ENCODE results near the gene GCAT.

The GCAT gene

DNA sequence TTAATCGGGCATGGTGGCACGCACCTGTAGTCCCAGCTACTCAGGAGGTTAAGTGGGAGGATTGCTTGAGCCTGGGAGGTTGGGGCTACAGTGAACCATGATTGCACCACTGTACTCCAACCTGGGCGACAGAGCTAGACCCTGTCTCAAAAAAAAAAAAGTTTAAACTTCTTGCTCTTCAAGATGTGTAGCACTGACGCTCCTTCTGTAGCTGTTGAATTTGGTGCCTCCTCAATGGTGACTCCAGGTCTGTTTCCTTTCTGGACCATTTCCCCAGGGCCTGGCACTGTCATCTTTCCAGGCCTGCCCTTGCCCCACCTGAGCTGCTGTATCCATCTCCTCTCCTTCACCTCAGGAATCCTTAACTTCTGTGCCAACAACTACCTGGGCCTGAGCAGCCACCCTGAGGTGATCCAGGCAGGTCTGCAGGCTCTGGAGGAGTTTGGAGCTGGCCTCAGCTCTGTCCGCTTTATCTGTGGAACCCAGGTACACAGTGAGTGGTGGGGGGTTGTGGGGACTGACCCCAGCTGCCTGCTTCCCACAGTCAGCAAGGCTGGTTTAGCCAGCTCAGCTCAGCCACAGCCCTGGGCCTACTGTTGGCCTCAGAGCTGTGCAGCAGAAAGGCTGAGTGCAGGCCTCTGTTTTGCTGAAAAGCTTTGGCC is 2.1 kb downstream of the GCAT start:
- no peak for DNase-seq (ENCODE audit: low read depth)

DNA sequence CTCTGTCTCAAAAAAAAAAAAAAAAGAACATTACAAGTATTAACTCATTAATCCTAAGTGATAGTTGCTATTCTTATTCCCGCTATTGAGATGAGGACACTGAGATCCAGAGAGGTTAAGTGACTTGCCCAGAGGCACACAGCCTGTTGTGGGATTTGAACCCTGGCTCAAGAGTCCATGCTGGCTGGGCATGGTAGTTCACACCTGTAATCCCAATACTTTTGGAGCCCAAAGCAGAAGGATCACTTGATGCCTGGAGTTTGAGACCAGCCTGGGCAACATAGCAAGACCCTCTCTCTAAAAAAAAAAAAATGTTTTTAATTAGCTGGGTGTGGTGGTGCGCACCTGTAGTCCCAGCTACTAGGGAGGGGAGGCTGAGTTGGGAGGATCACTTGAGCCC is 4.1 kb downstream of the GCAT start:
- DNase-seq (ENCODE audit: low read depth) = no peak

DNA sequence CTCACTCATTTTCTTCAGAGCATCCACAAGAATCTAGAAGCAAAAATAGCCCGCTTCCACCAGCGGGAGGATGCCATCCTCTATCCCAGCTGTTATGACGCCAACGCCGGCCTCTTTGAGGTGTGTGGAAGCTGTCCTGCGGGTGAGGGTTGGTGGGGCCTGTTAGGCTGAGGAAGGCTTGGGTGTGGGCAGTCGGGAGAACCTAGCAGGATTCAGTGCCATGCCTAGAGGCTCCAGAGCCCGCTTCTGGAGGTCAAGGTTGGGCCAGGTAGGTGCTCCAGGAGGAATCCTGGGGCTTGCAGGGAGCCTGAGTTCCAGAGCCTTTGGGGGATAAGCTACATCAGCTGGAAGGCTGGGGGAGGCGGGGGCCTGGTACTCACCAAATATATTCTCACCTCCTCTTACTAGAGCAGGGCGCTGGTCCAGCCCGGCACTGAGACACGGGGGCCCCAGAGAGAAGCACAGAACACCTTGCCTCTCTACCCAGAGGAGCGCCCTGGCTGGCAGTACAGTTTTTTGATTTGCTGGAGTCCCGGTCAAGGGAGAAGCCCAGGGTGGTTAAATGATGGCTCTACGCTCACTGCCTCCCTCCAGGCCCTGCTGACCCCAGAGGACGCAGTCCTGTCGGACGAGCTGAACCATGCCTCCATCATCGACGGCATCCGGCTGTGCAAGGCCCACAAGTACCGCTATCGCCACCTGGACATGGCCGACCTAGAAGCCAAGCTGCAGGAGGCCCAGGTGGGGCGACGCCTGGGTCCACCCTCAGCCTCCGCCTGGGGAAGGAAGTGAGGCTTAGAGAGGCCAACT is 5.3 kb downstream of the GCAT start:
- DNase-seq (ENCODE audit: low read depth) = no peak

DNA sequence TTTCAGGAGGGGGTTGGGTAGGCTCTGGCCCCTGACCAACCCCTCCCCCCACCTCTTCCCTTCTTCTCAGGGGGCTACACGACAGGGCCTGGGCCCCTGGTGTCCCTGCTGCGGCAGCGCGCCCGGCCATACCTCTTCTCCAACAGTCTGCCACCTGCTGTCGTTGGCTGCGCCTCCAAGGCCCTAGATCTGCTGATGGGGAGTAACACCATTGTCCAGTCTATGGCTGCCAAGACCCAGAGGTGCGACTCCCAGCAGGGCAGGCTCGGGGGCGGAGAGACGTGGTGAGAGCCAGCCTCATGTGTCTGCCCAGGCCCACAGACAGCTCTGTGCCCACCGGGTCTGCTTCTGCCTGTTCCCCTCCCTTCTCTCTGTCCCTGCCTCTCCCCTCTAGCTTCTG is 7.9 kb downstream of the GCAT start:
- DNase-seq (ENCODE audit: low read depth) = no peak

DNA sequence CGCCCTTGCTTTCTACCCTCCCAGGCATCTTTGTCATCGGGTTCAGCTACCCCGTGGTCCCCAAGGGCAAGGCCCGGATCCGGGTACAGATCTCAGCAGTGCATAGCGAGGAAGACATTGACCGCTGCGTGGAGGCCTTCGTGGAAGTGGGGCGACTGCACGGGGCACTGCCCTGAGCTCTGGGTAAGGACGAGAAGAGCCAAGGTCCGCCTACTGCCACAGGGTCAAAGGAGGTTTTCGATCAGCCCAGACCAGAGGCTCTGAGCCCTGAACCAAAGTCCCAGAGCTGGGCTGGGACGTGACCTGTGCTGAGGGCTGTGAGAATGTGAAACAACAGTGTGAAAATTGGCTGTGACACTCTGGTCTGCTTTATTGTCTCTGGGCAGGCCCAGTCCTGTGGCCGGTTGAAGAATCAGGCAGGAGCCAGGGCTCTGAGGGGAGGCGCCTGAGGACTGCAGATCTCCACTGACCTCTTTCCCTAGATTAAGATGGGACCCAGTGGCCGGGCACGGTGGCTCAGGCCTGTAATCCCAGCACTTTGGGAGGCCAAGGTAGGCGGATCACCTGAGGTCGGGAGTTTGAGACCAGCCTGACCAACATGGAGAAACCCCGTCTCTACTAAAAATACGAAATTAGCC is 8.9 kb downstream of the GCAT start:
- DNase-seq (ENCODE audit: low read depth) = no peak

DNA sequence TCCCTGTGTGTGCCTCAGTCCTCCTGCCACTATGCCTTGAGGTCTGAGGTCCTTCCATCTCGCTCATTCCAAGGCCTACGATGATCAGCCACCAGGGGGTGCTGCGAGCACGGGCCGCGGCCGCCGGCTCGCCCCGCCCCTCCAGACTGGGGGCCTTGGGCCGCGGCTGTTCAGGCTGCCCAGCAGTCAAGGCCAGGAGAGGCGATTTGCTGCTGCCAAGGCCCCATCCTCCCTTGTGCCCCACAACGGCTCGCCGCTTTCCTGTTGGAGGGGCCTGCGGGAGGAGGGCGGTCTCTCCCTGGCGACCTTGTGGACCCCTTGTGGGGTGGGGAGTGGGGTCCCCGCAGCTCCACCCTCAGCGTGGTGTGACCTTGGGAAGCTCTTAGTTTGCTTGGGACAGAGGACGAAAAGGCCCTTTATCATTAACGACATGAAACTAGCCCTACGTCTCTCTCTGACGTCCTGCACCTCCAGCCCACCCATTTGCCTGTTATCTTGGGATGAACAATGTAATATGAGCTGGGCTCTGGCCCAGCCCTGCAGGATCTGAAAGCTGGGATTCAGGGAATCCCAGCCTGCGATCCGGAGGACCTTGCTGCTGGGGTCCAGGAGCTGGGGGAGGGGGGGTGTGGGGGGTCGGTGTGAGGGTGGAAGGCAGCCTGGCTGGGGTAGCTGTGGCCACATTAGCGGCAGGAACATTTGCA is 10.1 kb downstream of the GCAT start:
- peak; percentile 62 for DNase-seq (ENCODE audit: low read depth)

DNA sequence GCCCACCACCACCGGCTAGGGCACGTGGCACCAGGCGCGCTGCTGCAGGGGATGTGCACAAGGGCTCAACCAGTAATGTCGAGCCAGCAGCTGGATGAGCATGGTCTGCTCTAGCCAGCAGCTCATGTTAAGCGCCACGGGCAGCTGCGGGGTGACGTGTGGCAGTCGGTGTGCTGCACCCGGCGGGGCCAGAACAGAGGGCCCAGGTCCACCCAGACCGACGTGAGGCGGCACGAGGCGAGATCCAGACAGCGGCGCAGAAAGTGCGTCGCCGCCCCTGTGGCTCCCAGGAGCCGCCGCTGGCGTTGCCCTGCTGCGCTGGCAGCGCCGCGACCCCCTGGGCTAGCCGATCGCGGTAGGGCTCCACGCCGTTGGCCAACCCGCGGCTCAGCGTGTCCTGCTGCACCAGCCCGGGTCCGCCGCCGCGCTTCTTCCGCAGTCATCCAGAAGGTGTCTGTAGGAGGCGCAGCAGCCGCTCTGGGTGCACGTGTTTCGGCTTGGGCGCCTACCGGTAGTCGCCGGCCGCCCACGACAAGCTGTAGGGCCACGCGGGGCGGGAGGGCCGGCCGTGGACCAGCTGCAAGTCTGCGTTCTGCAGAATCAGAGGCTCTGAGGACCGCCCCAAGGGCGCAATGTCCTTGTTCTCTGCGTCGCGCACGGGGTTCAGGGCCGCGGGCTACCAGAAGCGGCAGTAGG is 10.8 kb downstream of the GCAT start:
- DNase-seq (ENCODE audit: low read depth) = peak; percentile 45

DNA sequence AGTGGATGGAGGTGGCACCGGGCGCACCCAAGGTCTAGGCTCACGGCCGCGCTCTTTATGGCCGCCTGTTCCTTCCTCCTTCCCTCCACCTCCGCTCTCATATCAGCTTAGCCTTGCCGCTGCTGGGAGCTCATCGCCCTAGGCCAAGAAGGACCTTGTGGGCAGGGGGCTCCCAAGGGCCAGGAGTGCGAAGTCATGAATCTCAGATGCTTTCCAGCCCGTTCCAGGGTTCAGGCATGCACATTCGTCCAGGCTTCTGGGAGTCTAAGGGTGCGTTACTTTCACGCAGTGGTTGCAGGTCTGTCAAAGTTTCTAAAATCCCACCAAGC is 11.3 kb downstream of the GCAT start:
- DNase-seq (ENCODE audit: low read depth) = no peak

DNA sequence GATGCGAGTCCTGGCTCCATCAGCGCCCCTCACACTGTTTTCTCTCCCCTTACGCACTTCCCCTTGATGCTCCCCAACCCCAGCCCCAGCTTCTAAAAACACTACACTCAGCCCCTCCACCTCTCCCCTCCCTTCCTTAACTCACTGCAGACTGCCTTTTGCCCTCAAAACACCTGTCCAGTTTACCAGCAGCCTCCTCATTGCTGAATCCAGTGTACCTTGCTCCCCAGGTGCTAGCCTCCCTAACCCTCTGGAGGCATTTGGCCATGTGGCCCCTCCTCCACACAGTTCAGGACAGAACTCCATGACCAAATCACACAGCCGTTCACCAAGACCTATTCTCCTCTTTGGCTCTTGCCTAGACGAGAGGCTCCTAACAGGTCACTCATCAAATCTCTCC is 12.6 kb downstream of the GCAT start:
- DNase-seq (ENCODE audit: low read depth) = no peak

DNA sequence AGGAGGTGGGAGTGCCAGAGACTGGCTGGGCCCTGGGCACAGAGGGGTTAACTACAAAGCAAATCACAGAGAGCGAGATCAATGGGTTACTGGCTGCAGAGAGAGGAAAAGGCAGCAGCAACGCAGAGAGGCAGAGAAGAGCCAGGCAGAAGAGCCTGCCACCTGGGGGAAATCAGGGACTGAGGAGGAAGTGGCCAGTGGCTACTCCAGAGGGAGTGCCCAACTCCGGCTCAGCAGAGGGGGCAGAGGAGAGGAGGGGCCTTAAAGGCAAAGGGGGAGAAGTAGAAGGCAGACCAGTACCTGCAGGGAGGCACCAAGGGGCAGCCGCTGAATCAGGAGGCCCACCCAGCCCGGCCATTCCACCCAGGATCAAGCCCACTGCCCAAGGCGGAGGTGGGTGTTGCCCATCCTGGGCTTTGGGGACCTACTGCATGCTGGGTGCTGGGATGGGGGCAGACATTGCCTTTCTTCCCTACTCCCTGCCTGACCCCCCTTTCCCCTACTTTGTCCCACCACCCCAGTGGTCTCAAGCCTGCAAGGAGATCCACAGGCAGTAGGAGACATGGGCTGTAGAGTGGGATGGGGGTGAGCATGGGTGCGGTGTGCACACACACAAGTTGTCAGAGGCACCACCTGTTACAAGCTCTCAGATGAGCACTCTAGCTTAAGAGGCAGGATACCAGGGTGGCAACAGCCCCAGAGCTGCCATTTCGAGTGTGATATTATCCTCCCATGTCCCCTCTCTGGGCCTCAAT is 14.5 kb downstream of the GCAT start:
- DNase-seq (ENCODE audit: low read depth) = no peak

DNA sequence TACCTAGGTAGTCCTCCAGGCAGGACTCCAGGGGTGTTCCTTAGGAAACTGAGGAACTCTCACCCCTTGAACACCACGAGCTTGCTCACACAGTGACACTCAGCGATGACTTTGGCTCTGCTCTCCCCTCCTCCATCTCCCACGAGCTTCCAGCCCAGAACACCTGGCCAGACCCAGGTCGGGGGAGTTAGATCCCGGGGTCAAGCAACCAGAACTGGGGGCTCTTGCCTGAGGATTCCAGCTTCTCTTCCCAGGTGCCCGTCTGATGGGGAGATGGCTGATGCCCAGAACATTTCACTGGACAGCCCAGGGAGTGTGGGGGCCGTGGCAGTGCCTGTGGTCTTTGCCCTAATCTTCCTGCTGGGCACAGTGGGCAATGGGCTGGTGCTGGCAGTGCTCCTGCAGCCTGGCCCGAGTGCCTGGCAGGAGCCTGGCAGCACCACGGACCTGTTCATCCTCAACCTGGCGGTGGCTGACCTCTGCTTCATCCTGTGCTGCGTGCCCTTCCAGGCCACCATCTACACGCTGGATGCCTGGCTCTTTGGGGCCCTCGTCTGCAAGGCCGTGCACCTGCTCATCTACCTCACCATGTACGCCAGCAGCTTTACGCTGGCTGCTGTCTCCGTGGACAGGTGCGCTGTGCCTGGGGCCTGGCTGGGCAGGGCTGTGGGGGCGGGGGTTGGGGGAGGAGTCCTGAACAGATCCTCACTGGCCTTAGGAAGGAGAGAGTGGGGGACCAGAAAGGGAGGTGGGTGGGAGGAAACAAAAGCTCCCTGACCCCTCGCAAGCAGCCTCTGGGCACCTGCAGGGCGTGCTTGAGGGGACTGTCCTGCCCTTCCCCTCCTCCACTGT is 15.6 kb downstream of the GCAT start, which contains the start of gene GALR3:
GALR3 (plus strand) TSS at position 249 of the 852 bp plus-strand sequence; CDS start at position 274, 25 bp downstream.
- no peak for DNase-seq (ENCODE audit: low read depth)

DNA sequence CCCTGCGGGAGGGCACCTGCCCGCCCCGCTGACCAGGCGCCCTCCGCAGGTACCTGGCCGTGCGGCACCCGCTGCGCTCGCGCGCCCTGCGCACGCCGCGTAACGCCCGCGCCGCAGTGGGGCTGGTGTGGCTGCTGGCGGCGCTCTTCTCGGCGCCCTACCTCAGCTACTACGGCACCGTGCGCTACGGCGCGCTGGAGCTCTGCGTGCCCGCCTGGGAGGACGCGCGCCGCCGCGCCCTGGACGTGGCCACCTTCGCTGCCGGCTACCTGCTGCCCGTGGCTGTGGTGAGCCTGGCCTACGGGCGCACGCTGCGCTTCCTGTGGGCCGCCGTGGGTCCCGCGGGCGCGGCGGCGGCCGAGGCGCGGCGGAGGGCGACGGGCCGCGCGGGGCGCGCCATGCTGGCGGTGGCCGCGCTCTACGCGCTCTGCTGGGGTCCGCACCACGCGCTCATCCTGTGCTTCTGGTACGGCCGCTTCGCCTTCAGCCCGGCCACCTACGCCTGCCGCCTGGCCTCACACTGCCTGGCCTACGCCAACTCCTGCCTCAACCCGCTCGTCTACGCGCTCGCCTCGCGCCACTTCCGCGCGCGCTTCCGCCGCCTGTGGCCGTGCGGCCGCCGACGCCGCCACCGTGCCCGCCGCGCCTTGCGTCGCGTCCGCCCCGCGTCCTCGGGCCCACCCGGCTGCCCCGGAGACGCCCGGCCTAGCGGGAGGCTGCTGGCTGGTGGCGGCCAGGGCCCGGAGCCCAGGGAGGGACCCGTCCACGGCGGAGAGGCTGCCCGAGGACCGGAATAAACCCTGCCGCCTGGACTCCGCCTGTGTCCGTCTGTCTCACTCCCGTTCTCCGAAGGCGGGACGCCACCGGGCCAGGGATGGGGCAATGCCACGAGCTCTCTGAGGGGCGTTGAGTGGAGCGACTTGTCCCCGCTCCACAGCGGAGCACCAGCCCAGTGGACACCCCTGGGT is 17.2 kb downstream of the GCAT start:
- no peak for DNase-seq (ENCODE audit: low read depth)

DNA sequence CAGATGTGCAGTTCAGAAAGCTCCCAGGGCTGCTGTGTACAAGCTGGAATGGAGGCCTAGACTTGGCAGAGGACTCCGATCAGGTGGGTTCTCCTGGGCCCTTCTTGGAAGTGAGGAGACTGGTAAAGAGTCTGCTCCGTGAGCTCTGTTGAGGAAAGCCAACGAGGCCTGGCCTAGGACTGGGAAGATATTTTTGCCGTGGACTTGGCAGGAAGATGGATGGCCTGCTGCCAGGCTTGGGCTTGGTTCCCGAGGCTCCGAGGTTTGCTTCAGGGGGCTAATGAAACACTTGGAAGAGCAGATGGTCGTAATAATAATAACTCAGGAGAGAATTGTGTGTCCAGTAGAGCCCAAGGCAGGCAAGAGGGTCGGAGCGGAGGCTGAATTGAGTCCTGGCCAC is 19.3 kb downstream of the GCAT start:
- DNase-seq (ENCODE audit: low read depth) = no peak

DNA sequence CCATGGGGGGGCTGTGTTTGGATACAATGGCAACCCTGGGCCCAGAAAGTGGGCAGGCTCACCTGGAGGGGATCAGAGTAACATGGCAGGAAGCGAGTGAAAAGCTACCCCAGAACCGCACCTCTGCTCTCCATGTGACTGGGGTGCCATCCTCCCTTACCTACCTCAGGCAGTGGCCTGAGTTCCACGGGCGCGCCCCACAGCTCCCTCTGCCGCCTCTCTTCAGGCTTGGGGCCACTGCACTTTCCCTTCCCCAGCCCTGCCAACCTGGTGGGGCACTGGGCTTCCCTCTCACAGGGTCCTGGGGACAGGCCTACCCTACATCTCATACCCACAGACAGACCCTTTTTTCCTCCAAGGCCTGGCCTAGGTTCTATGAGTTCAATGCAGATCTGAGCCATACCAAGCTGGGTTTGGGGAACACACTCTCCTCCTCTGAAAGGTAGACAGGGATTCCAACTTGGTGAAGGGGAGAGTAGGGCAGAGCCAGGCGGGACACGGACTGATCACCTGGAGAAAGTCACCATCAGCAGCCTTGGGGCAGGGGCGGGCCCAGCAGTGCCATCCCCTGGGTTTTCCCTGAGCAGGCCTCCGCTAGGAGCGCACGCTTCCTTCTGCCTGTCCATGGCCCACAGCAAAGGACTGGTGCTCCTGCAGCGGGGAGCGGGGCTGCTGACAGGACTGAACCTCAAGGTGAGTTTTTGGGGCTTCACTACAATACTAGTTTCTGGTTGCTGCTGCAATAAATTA is 22.5 kb downstream of the GCAT start:
- no peak for DNase-seq (ENCODE audit: low read depth)

DNA sequence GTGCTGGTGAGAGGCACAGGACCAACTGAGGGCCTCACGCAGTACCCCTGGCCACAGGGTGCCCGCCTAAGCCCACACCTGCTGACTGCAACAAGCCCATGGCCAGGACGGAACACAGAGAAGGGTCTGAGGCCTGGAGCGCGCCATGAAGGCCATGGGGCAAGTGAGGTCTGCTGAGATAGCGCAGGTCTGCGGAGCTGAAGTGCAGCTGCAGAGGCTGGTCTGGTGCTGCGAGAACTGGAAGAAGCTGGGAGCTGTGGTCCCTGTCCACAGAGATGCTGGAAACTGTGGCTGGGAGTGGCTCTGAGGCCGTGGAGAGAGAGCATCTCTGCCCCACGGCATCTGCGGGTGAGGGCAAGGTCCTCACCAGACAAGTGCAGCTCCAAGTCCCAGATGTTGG is 23.7 kb downstream of the GCAT start:
- DNase-seq (ENCODE audit: low read depth) = no peak

DNA sequence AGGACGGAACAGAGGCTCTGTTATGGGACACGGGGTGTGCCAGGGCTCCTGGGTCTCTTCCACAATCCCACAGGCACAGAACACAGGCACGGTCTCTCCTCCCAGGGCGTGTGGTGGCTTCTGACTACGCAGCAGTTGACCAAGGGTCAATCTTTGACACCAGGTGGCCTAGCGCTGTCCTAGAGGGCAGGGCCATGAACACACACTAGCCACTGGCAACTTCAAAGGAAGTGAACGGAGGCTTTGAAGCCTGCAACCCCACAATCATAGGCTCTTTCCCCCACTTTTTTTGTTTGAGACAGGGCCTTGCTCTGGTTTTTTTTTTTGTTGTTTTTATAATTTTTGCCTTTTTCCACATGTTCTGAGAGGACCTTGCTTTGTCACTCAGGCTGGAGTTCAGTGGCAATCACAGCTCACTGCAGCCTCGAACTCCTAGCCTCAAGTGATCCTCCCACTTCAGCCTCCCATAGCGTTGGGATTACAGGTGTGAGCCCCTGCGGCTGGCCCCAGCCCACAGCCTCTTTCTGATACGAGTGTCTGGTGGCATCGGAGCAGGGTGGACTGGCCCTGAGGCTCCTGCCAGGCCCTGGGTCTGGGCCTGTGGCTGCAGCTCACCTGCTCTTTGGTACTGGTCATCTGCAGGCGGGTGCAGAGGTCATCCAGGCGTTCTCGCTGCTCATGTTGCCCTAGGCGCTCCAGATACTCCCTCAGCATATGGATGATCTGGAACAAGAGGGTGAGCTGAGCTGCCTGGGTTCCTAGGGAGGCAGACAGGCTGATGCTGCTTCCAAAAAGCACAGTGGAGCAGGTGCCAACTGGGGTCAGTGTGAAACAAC is 24.5 kb downstream of the GCAT start:
- no peak for DNase-seq (ENCODE audit: low read depth)

DNA sequence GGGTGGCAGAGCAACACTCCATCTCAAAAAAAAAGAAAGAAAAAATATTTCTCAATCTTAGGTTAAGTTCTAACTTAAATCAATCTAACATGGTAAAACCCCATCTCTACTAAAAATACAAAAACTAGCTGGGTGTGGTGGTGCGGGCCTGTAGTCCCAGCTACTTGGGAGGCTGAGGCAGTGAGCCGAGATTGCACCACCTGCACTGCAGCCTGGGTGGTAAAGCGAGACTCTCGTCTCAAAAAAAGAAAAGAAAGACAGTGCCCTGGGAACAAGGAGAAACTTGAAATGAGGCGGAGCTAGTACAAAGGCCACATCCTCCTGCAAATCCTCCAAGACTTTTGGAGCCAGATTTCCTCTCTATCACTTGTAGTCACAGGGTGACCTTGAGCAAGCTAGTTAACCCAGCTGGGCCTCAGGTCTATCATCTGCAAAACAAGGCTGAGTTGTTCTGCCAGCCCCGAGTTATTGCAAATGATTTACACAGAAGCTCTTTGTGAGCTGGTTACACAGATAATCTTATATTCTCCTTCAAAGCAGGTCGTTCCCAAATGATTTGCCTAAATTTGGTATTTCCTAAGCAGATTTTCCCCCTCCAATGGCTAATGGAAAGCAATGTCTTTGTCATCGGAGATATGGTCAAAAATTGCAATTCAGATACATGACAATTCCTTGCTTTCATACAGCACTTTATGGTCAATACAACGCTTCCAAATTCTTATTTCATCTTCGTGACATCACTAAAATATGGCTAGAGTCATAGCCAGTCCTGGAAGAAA is 34.5 kb downstream of the GCAT start:
- DNase-seq (ENCODE audit: low read depth) = no peak

Data from stimulated activated CD8-positive, alpha-beta memory T cell treated with anti-CD3 and anti-CD28 coated beads, Interleukin-12 subunit alpha, Interleukin-12 subunit beta, amount 100 ng/mL, for 4 hours (primary cell).